ENCODE measurements around the gene AGPAT4.

The AGPAT4 gene

DNA sequence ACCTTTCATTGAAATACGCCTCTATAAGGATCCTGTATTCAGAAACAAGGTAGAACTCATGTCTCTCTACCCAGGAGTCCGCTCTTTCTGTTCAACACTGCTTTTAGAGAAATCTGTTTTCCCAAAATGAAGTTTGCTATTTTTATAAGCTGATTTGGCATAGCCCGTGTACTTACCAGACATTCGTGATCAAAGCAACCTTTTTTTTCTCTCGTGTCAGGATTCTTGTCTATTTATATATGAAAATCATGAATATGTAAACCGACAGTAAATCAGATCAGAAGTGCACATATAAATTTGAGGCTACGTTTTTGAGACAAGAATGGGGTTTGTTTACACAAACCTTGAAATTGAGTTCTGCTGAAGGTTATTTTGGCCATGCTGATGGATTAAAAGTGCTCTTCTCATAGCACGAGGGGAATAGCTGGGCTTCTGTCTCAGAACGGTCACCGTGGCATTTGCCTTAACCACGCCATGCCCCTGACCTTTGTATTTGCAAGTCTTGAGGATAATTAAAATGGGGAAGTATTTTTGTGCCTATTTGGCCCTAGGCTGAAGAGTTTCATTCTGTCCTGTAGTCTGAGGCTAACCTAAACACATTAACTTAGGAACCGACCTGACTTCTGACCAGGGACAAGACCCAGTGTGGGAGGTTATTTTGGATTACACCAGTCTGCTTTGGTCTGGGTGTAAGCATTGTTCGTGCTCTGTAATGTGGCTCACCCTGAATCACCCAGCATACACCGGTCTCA is 163.7 kb downstream of the AGPAT4 start:
- no peak for DNase-seq (ENCODE audit: low read depth)

GRCh38 chr6:161109366-161109765 is 164.5 kb downstream of the AGPAT4 start:
- no peak for DNase-seq (ENCODE audit: low read depth)

- DNase-seq (ENCODE audit: low read depth) = no peak
Measured at GRCh38 chr6:161108916-161109315, 164.9 kb downstream of the AGPAT4 start.

DNA sequence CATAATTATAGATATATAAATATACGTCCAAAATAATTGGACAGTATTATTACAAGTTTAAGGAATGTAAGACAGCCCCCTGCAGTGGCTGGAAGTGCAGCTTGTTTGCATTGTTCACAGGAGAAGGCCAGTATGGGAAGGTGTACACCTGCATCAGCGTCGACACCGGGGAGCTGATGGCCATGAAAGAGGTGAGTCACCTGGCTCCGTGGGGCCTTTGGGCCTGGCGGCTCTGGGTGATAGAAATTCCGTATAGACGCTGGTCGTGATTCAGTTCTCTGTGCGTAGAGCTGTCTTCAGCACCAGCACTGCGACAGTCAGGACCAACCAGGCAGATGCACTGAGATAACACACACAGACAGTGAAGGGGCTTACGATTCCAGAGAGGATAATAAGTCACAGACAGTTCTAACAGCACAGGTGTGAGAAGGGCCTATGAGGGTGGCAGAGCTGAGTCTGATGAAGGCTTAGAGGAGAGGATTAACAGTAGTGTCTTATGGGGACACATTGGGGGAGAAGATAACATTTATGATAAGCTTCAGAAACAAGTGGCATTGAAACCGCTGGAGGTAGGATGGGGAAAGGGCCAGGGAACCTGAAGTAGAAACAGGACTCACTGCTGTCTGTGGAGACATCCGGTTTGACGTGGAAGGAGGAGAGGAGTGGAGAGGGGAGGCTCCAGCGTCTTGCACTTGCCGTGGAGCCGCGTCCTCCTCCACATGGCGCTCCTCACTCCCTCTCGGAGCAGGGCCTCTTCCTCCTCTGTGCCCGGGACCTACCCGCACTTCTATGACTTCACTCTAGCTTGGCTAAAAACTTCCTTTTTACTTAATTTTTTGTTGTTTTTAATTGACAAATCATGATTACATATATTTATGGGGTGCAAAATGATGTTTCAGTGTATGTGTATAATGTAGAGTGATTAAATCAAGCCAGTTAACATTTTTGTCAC is 165.8 kb downstream of the AGPAT4 start:
- DNase-seq (ENCODE audit: low read depth) = no peak

GRCh38 chr6:161105408-161105807 is 168.5 kb downstream of the AGPAT4 start:
- no peak for DNase-seq (ENCODE audit: low read depth)

DNA sequence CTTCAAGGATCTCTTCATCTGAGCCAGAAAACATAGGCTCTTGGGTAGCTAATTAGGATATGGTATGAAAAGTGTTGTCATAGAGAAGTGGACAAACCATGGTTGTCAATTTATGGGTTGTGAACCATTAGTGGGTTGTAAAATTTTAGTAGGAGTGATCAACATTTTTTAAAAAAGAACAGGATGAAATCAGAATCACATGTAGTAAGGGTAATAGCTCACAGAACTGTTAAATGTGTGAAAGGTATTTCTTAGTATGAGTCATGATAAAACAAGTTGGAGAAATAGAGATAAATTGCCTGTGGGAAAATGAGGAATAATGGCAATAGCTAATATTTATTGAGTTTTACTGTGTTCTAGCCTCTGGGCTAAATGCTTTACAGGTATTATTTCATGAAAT is 168.9 kb downstream of the AGPAT4 start:
- DNase-seq (ENCODE audit: low read depth) = peak; percentile 41

GRCh38 chr6:161103475-161103874 is 170.4 kb downstream of the AGPAT4 start:
- no peak for DNase-seq (ENCODE audit: low read depth)

GRCh38 chr6:161101517-161101916 is 172.3 kb downstream of the AGPAT4 start:
- DNase-seq (ENCODE audit: low read depth) = no peak

DNA sequence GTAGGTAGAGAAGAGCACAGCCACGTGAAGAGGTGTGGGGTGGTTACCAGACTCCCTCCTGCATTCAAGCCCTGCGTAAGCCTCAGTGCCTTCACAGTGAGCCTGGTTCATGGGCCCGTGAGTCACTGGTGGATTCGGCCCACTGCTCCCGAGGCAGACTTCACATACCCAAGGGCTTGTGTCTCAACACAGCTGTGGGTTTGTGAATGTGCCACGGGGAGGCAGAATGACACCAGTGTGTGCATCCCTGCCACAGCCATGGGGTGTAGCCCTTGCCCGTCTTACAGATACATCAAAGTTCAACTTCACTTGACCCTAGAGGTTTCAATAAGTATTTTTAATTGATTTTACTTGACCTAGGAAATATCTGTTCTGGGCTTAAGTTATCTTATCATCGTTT is 173.8 kb downstream of the AGPAT4 start:
- DNase-seq (ENCODE audit: low read depth) = no peak

- no peak for DNase-seq (ENCODE audit: low read depth)
Measured at GRCh38 chr6:161095916-161096315, 177.9 kb downstream of the AGPAT4 start.

GRCh38 chr6:161094955-161095354 is 178.9 kb downstream of the AGPAT4 start:
- no peak for DNase-seq (ENCODE audit: low read depth)

GRCh38 chr6:161091972-161092701 is 181.7 kb downstream of the AGPAT4 start:
- DNase-seq (ENCODE audit: low read depth) = peak; percentile 84

DNA sequence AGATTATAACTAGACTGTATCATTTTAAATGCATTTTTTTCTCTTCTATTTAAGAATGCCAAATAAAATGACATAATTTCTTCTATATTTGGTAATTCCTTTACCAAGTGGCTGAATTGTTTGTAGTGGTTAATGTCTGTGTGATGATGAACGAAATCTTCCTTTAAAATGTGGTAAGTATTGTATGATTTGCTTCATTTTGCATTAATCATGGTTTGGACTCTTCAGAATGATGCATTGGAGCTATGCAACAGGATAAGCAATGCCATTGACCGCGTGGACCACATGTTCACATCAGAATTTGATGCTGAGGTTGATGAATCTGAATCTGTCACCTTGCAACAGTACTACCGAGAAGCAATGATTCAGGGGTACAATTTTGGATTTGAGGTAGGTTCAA is 182.7 kb downstream of the AGPAT4 start:
- peak; percentile 61 for DNase-seq (ENCODE audit: low read depth)

GRCh38 chr6:161088676-161089328 is 185.1 kb downstream of the AGPAT4 start:
- DNase-seq (ENCODE audit: low read depth) = peak; percentile 42

GRCh38 chr6:161085246-161085645 is 188.6 kb downstream of the AGPAT4 start:
- no peak for DNase-seq (ENCODE audit: low read depth)

- DNase-seq (ENCODE audit: low read depth) = no peak
Measured at GRCh38 chr6:161082215-161082614, 191.6 kb downstream of the AGPAT4 start.

DNA sequence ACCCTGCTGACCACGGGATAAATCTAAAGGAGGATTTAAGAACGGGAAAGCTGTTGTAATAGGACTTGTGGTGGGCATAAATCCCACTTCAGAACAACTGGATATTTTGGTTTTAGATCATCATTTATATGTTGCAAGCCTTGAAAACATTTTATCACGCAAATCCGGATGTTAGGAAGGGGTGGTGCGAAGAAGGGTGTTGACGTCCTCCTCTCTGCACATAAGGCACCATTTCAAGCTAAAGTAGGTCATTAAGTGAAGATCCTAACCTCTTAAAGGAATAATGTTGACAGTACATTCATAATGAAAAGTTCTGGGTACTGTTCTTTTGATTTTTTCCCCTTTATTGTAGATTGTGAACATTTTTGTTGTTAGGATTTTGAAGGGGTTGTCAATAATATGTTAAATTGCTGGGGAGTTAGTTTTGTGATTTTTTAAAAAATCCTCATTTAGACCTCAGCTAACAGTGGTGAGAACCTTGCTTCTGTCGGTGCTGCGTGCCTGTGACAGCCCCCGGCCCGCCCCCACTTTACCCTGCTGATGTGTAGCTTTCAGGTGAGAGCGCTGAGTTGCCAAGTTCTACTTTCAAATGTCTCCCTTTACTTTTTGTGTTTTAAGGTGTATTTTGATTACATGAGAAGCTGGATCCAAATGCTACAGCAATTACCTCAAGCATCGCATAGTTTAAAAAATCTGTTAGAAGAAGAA is 193.4 kb downstream of the AGPAT4 start:
- peak; percentile 81 for DNase-seq (ENCODE audit: low read depth)
